Esophagus squamous epithelium (tissue), 5 donors: ENCODE data around the gene SH3TC1. TPM values are rescaled to one million over a fixed set of nuclear protein-coding genes. Genes with fewer than 3 reads are reported as not detected.

Experiments
- DNase-seq: peaks from one replicate; lab custom pipeline; 2025; lab: John Stamatoyannopoulos, UW
- H3K27ac ChIP-seq, 4 donors: fragments of 200-600 bp; sonication (generic); one replicate each; pipeline ENCODE4 v1.5.1; 2016 to 2019; ENCODE audit warnings: mild to moderate bottlenecking in 1 of 4
- H3K27me3 ChIP-seq, 4 donors: fragments of 200-600 bp; sonication (generic); 1 replicate in 3 of 4; 2 replicates in 1 of 4; pipeline versions ENCODE4 v1.5.1 to v1.6.0; 2017 to 2021; ENCODE audit warnings: antibody characterized with exemption in 1 of 4
- H3K36me3 ChIP-seq, 3 donors: fragments of 200-600 bp; sonication (generic); one replicate each; pipeline ENCODE4 v1.5.1; 2016 to 2019
- H3K4me1 ChIP-seq, 3 donors: fragments of 200-600 bp; sonication (generic); one replicate each; pipeline ENCODE4 v1.5.1; 2017 to 2019
- H3K4me3 ChIP-seq, 4 donors: fragments of 200-600 bp; sonication (generic); 1 replicate in 3 of 4; 2 replicates in 1 of 4; pipeline ENCODE4 v1.5.1; 2016 to 2019; ENCODE audit warnings: mild to moderate bottlenecking in 2 of 4, moderate library complexity in 1 of 4
- H3K9me3 ChIP-seq, 3 donors: fragments of 200-600 bp; sonication (generic); one replicate each; pipeline ENCODE4 v1.5.1; 2016 to 2019
- CTCF ChIP-seq, 6 experiments: fragments of 450-650 bp in 4 of 6; fragments of 200-600 bp in 2 of 6; sonication (generic) in 2 of 6; IDR thresholded peaks; one replicate each; pipeline ENCODE4 v1.5.1; 2016 to 2019; ENCODE audit warnings: antibody characterized with exemption in 6 of 6, mild to moderate bottlenecking in 4 of 6, moderate library complexity in 4 of 6
- POLR2A ChIP-seq, 4 donors: fragments of 450-650 bp; IDR thresholded peaks; one replicate each; pipeline ENCODE4 v1.6.1; 2017; ENCODE audit warnings: antibody characterized with exemption in 4 of 4, mild to moderate bottlenecking in 4 of 4, moderate library complexity in 3 of 4
- WGBS, 2 donors: methylation state at CpG; one replicate each; pipeline ENCODE4 v1.1.5; 2018; 5-methylcytosine and 5-hydroxymethylcytosine counted together
- intact Hi-C: fragments of 100-400 bp; cut with DNase I; formaldehyde crosslinking; loops from one replicate; pipeline ENCODE4 v1.15.0; 2022
- total RNA-seq, 4 donors: library from RNA; depleted of rRNA; stranded (reverse); fragments of >200 nt; gene quantifications; one replicate each; pipeline ENCODE4 v1.1.0, GENCODE V29; 2016
- donor health status: DM: yes; HTN: yes; CAD: no.

SH3TC1 gene
- total RNA-seq, 4 donors from 2014 or later, result 24.6 to 31.2 (median 27.1) TPM

DNA sequence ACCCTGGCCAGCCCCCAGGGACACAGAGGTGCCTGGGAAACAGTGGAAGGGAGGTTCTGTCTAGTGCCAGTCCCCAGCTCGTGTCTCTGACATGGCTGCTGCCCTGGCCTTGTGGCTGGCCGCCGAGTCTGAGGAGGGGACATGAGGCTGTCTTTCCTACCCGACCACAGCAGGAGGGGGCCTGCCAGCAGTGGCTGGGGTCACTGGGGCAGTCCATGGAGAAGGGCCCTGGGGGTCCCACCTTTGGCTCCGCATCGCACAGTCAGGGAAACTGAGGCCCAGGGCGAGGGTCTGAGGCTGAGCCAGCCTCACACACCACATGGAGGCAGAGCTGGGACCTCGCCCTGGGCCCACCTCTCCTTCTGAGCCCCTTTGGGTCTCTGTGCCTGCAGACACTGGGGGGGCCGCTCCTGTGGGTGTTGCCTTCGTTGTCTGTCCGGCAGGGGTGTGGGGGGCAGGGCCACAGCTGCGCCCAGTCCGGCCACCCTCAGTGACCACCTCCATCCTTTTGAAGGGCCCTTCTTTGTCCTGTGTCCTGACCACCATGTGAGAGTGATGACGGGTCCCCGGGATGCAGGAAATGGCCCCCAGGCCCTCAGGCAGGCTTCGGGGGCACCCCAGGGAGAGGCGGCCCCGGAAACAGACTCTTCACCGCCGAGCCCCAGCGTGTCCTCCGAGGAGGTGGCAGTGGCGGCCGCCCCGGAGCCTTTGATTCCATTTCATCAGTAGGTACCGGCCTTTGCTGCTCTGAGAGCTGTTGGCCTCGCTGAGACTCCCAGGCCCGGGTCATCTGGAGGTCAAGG, 17.6 kb downstream of the SH3TC1 start:
- H3K9me3 ChIP-seq, result no peaks in the 10 kb centered on the region

GRCh38 chr4:8217246-8217511, 18.1 kb downstream of the SH3TC1 start:
- Histone ChIP-seq H3K4me1 (peaks cover 0 to 26% (median 0%) of the 10 kb centered on the region in 3 donors), H3K4me3 (no peak overlapping the region), H3K9me3 (no peaks in the 10 kb centered on the region), H3K27me3 (no peaks in the 10 kb centered on the region), H3K27ac (no peak overlapping the region), H3K36me3 (peaks cover 12 to 90% (median 33%) of the 10 kb centered on the region in 3 donors)
- TF ChIP-seq POLR2A (IDR thresholded peaks at IDR 0.05) (no peak), CTCF (IDR thresholded peaks at IDR 0.05) (no peak)
- intact Hi-C loops, result no loop called here
- DNase-seq, result no peak
- WGBS, 2 donors, result 68 to 88% methylated on average over 3 of the region's 6 CpGs

More for the DNA sequence above, 17.6 kb downstream of the SH3TC1 start:
- WGBS, 2 donors, result no CpG with 5 or more reads among the region's 28 CpGs
- no peak for DNase-seq
- Histone ChIP-seq H3K4me3 (no peak overlapping the region), H3K36me3 (peaks cover 12 to 96% (median 33%) of the 10 kb centered on the region in 3 donors), H3K27me3 (no peaks in the 10 kb centered on the region), H3K27ac (no peak overlapping the region), H3K4me1 (peaks cover 0 to 22% (median 0%) of the 10 kb centered on the region in 3 donors)
- intact Hi-C loops, result no loop called here
- no peak for TF ChIP-seq CTCF (IDR thresholded peaks at IDR 0.05)
- no peak for TF ChIP-seq POLR2A (IDR thresholded peaks at IDR 0.05)

- no peak for DNase-seq
- TF ChIP-seq CTCF (IDR thresholded peaks at IDR 0.05) (no peak), POLR2A (IDR thresholded peaks at IDR 0.05) (no peak)
- H3K36me3 ChIP-seq, result peaks cover 14 to 89% (median 35%) of the 10 kb centered on the region in 3 donors
- no peaks in the 10 kb centered on the region for H3K9me3 ChIP-seq
- no peak overlapping the region for H3K4me3 ChIP-seq
- WGBS, 2 donors, result 94 to 100% methylated on average over 1 to 2 of the region's 9 CpGs
- intact Hi-C loops, result no loop called here
- no peak overlapping the region for H3K27ac ChIP-seq
- H3K27me3 ChIP-seq, result no peaks in the 10 kb centered on the region
- H3K4me1 ChIP-seq, result peaks cover 0 to 26% (median 0%) of the 10 kb centered on the region in 3 donors
These were observed 18.8 kb downstream of the SH3TC1 start for GRCh38 chr4:8217871-8218270.

GRCh38 chr4:8218371-8219031, 19.4 kb downstream of the SH3TC1 start:
- TF ChIP-seq POLR2A (IDR thresholded peaks at IDR 0.05), result no peak
- TF ChIP-seq CTCF (IDR thresholded peaks at IDR 0.05), result no peak
- Histone ChIP-seq H3K27me3 (no peaks in the 10 kb centered on the region), H3K9me3 (no peaks in the 10 kb centered on the region), H3K4me1 (peaks cover 0 to 26% (median 0%) of the 10 kb centered on the region in 3 donors), H3K27ac (no peak overlapping the region), H3K36me3 (peaks cover 13 to 90% (median 38%) of the 10 kb centered on the region in 3 donors), H3K4me3 (no peak overlapping the region)
- intact Hi-C loops, result no loop called here
- DNase-seq, result no peak
- WGBS, 2 donors, result 60 to 90% methylated on average over 1 to 10 of the region's 20 CpGs

DNA sequence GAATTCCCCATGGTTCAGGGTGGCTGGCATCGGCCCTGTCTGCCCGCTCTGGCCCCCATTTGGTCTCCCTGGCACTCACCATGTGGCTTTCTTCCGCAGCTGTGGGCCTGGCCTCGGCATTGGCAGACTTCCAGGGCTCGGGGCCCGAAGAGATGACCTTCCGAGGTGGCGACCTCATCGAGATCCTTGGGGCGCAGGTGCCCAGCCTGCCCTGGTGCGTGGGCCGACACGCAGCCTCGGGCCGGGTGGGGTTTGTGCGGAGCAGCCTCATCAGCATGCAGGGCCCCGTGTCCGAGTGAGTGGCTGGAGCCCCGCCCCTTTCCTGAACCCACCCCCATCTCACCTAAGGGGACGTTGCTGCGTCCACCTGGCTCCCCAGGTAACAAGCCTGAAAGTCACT, 20.1 kb downstream of the SH3TC1 start:
- no peak overlapping the region for H3K4me3 ChIP-seq
- peaks cover 0 to 26% (median 0%) of the 10 kb centered on the region in 3 donors for H3K4me1 ChIP-seq
- 88% methylated on average over 10 of the region's 21 CpGs; no CpG with 5 or more reads in 1 of the 2 donors for WGBS, 2 donors
- peaks cover 11 to 91% (median 38%) of the 10 kb centered on the region in 3 donors for H3K36me3 ChIP-seq
- no peaks in the 10 kb centered on the region for H3K9me3 ChIP-seq
- intact Hi-C loops, result no loop called here
- no peak for DNase-seq
- no peaks in the 10 kb centered on the region for H3K27me3 ChIP-seq
- TF ChIP-seq CTCF (IDR thresholded peaks at IDR 0.05) (no peak), POLR2A (IDR thresholded peaks at IDR 0.05) (no peak)
- H3K27ac ChIP-seq, result no peak overlapping the region
